Neuronal stem cell (in vitro differentiated cells): ENCODE results near the gene B3GALNT2.

Experiments
- DNase-seq: peaks from one replicate; pipeline ENCODE4 v3.0.0-alpha.2; 2013; ENCODE audit warnings: low spot score
- H2AFZ ChIP-seq: one replicate; pipeline ENCODE4 v1.6.1; 2013; ENCODE audit warnings: mild to moderate bottlenecking, low read length, inconsistent platforms
- H2AK5ac ChIP-seq: 2 replicates; pipeline ENCODE4 v1.6.1; 2013; ENCODE audit warnings: low read depth, mild to moderate bottlenecking, inconsistent platforms, low read length, moderate library complexity, mixed read lengths
- H2BK120ac ChIP-seq: 2 replicates; pipeline ENCODE4 v1.6.1; 2013; ENCODE audit warnings: low read depth, mild to moderate bottlenecking, inconsistent platforms, low read length, moderate library complexity, mixed read lengths
- H2BK12ac ChIP-seq: one replicate; pipeline ENCODE4 v1.6.1; 2013; ENCODE audit warnings: low read length, inconsistent platforms
- H2BK15ac ChIP-seq: 2 replicates; pipeline ENCODE4 v1.6.1; 2013; ENCODE audit warnings: mild to moderate bottlenecking, low read length, inconsistent platforms, mixed read lengths
- H2BK5ac ChIP-seq: one replicate; pipeline ENCODE4 v1.6.1; 2013; ENCODE audit warnings: inconsistent platforms, mild to moderate bottlenecking, low read length, moderate library complexity
- H3K14ac ChIP-seq: one replicate; pipeline ENCODE4 v1.6.1; 2013; ENCODE audit warnings: low read length, inconsistent platforms
- H3K18ac ChIP-seq: 2 replicates; pipeline ENCODE4 v1.6.1; 2013; ENCODE audit warnings: low read length, inconsistent platforms
- H3K23ac ChIP-seq: 2 replicates; pipeline ENCODE4 v1.6.1; 2013; ENCODE audit warnings: low read depth, mild to moderate bottlenecking, mixed read lengths, low read length, inconsistent platforms; ENCODE audit not compliant: poor library complexity
- H3K27ac ChIP-seq: replicated peaks from 3 replicates; pipeline ENCODE4 v1.5.1; 2013; ENCODE audit warnings: low read length, inconsistent platforms
- H3K27me3 ChIP-seq, 3 experiments: 2 replicates each; pipeline ENCODE4 v1.6.1; 2013; ENCODE audit warnings: low read length in 3 of 3, mild to moderate bottlenecking in 2 of 3, inconsistent platforms in 1 of 3, low read depth in 1 of 3, mixed read lengths in 1 of 3, moderate library complexity in 1 of 3; ENCODE audit not compliant: control insufficient read depth in 3 of 3, insufficient read depth in 3 of 3
- H3K36me3 ChIP-seq, 2 donors: replicated peaks in 1 of 2; 2 replicates each; pipeline ENCODE4 v1.6.1; 2013; ENCODE audit warnings: low read length in 2 of 2; ENCODE audit not compliant: control insufficient read depth in 2 of 2, insufficient read depth in 2 of 2
- H3K4ac ChIP-seq: 2 replicates; pipeline ENCODE4 v1.6.1; 2013; ENCODE audit warnings: inconsistent platforms, mild to moderate bottlenecking, low read length, moderate library complexity
- H3K4me1 ChIP-seq, 2 donors: 1 replicate in 1 of 2; 2 replicates in 1 of 2; pipeline ENCODE4 v1.6.1; 2013; ENCODE audit warnings: low read length in 2 of 2, low read depth in 1 of 2; ENCODE audit not compliant: control insufficient read depth in 2 of 2, insufficient read depth in 1 of 2
- H3K4me2 ChIP-seq: one replicate; pipeline ENCODE4 v1.6.1; 2013; ENCODE audit warnings: mild to moderate bottlenecking, low read length, inconsistent platforms; ENCODE audit not compliant: insufficient read depth, poor library complexity, severe bottlenecking
- H3K4me3 ChIP-seq, 2 donors: 2 replicates each; pipeline ENCODE4 v1.5.1; 2013; ENCODE audit warnings: low read length in 2 of 2, mild to moderate bottlenecking in 2 of 2, inconsistent platforms in 1 of 2, moderate library complexity in 1 of 2
- H3K79me1 ChIP-seq: one replicate; pipeline ENCODE4 v1.6.1; 2013; ENCODE audit warnings: low read depth, mild to moderate bottlenecking, inconsistent platforms, low read length, moderate library complexity
- H3K9ac ChIP-seq: one replicate; pipeline ENCODE4 v1.6.1; 2013; ENCODE audit warnings: mild to moderate bottlenecking, low read depth, low read length, inconsistent platforms; ENCODE audit not compliant: poor library complexity
- H3K9me3 ChIP-seq, 2 donors: replicated peaks in 1 of 2; 2 replicates each; pipeline versions ENCODE3 to v1.6.1; 2013; ENCODE audit warnings: low read length in 2 of 2, mild to moderate bottlenecking in 2 of 2, inconsistent platforms in 1 of 2, low read depth in 1 of 2, mixed read lengths in 1 of 2, moderate library complexity in 1 of 2; ENCODE audit not compliant: control insufficient read depth in 2 of 2, insufficient read depth in 1 of 2
- H4K8ac ChIP-seq: one replicate; pipeline ENCODE4 v1.6.1; 2013; ENCODE audit warnings: low read depth, mild to moderate bottlenecking, inconsistent platforms, low read length, moderate library complexity
- H4K91ac ChIP-seq: one replicate; pipeline ENCODE4 v1.6.1; 2013; ENCODE audit warnings: low read length, low read depth, mild to moderate bottlenecking, inconsistent platforms; ENCODE audit not compliant: poor library complexity
- WGBS, 2 donors: extraction: QIAGEN DNeasy Blood & Tissue Kit; methylation state at CpG; one replicate each; pipeline ENCODE4 v1.1.7; 2013; ENCODE audit warnings: missing lambda C conversion rate in 2 of 2, mixed read lengths in 1 of 2; ENCODE audit not compliant: insufficient read length in 2 of 2, insufficient replicate concordance in 1 of 2; ENCODE audit errors: extremely low coverage in 2 of 2; 5-methylcytosine and 5-hydroxymethylcytosine counted together

The B3GALNT2 gene

GRCh38 chr1:235448616-235449015 lies 55.6 kb downstream of the B3GALNT2 start:
- Histone ChIP-seq H3K14ac (no peak overlapping the region), H2AK5ac (no peak overlapping the region), H3K9me3 (peaks cover 0 to 2% of the 10 kb centered on the region in 2 donors), H3K4me3 (no peak overlapping the region), H3K27ac (no peak overlapping the region), H2BK5ac (no peak overlapping the region), H2BK12ac (no peak overlapping the region), H3K36me3 (peaks cover 15 to 96% of the 10 kb centered on the region in 2 donors), H3K4me1 (no peaks in the 10 kb centered on the region), H3K23ac (no peak overlapping the region), H2BK15ac (no peak overlapping the region), H3K79me1 (no peaks in the 10 kb centered on the region), H3K27me3 (no peaks in the 10 kb centered on the region), H3K4ac (no peak overlapping the region), H2BK120ac (no peak overlapping the region), H3K9ac (no peak overlapping the region), H4K8ac (no peak overlapping the region), H3K18ac (no peak overlapping the region), H2AFZ (no peak overlapping the region), H4K91ac (no peak overlapping the region), H3K4me2 (no peak overlapping the region)
- no peak for DNase-seq
- WGBS, 2 donors, result no CpG with 5 or more reads among the region's 7 CpGs

- no CpG with 5 or more reads among the region's 9 CpGs for WGBS, 2 donors
These were observed 61.3 kb downstream of the B3GALNT2 start for GRCh38 chr1:235442788-235443429.

GRCh38 chr1:235441159-235441685 lies 63.0 kb downstream of the B3GALNT2 start:
- peaks cover 29 to 83% of the 10 kb centered on the region in 2 donors for H3K36me3 ChIP-seq
- no peak overlapping the region for H2BK5ac ChIP-seq
- peaks cover 0 to 2% of the 10 kb centered on the region in 2 donors for H3K4me1 ChIP-seq
- no peaks in the 10 kb centered on the region for H3K9me3 ChIP-seq
- H3K4me3 ChIP-seq, result no peak overlapping the region
- no peak overlapping the region for H2BK12ac ChIP-seq
- no peaks in the 10 kb centered on the region for H3K27me3 ChIP-seq
- DNase-seq, result no peak
- H2BK15ac ChIP-seq, result no peak overlapping the region
- no peak overlapping the region for H3K4me2 ChIP-seq
- H4K91ac ChIP-seq, result no peak overlapping the region
- no peak overlapping the region for H3K4ac ChIP-seq
- H2BK120ac ChIP-seq, result no peak overlapping the region
- H3K23ac ChIP-seq, result no peak overlapping the region
- no peak overlapping the region for H3K18ac ChIP-seq
- no peak overlapping the region for H4K8ac ChIP-seq
- no peak overlapping the region for H3K27ac ChIP-seq
- H3K14ac ChIP-seq, result no peak overlapping the region
- no CpG with 5 or more reads among the region's 6 CpGs for WGBS, 2 donors
- H2AK5ac ChIP-seq, result no peak overlapping the region
- no peaks in the 10 kb centered on the region for H3K79me1 ChIP-seq
- no peak overlapping the region for H3K9ac ChIP-seq
- H2AFZ ChIP-seq, result no peak overlapping the region

More at GRCh38 chr1:235442788-235443429, 61.3 kb downstream of the B3GALNT2 start:
- no peaks in the 10 kb centered on the region for H3K9me3 ChIP-seq
- H2BK5ac ChIP-seq, result no peak overlapping the region
- no peak overlapping the region for H2AK5ac ChIP-seq
- peaks cover 24 to 83% of the 10 kb centered on the region in 2 donors for H3K36me3 ChIP-seq
- no peak overlapping the region for H3K23ac ChIP-seq
- H3K4ac ChIP-seq, result no peak overlapping the region
- H2BK15ac ChIP-seq, result no peak overlapping the region
- no peak overlapping the region for H3K9ac ChIP-seq
- no peak overlapping the region for H2AFZ ChIP-seq
- H3K79me1 ChIP-seq, result no peaks in the 10 kb centered on the region
- H4K8ac ChIP-seq, result no peak overlapping the region
- H2BK120ac ChIP-seq, result no peak overlapping the region
- DNase-seq, result no peak
- no peak overlapping the region for H4K91ac ChIP-seq
- H3K18ac ChIP-seq, result no peak overlapping the region
- H3K27me3 ChIP-seq, result no peaks in the 10 kb centered on the region
- no peak overlapping the region for H3K4me2 ChIP-seq
- no peak overlapping the region for H3K27ac ChIP-seq
- H2BK12ac ChIP-seq, result no peak overlapping the region
- H3K14ac ChIP-seq, result no peak overlapping the region
- H3K4me3 ChIP-seq, result no peak overlapping the region
- H3K4me1 ChIP-seq, result peaks cover 0 to 2% of the 10 kb centered on the region in 2 donors

GRCh38 chr1:235434001-235434400 lies 70.3 kb downstream of the B3GALNT2 start:
- Histone ChIP-seq H3K18ac (no peak overlapping the region), H3K27ac (no peak overlapping the region), H2AFZ (no peak overlapping the region), H4K8ac (no peak overlapping the region), H3K14ac (no peak overlapping the region), H3K27me3 (no peaks in the 10 kb centered on the region), H4K91ac (no peak overlapping the region), H3K4me1 (no peaks in the 10 kb centered on the region), H3K79me1 (peaks cover 2% of the 10 kb centered on the region), H3K9ac (no peak overlapping the region), H3K4me3 (no peak overlapping the region), H2AK5ac (no peak overlapping the region), H2BK120ac (no peak overlapping the region), H3K4me2 (no peak overlapping the region), H3K36me3 (peaks cover 15 to 45% of the 10 kb centered on the region in 2 donors), H3K9me3 (no peaks in the 10 kb centered on the region), H2BK5ac (no peak overlapping the region), H3K4ac (no peak overlapping the region), H2BK12ac (no peak overlapping the region), H3K23ac (no peak overlapping the region), H2BK15ac (no peak overlapping the region)
- DNase-seq, result no peak
- no CpG with 5 or more reads among the region's 8 CpGs for WGBS, 2 donors
